Liver (tissue), 3 donors: ENCODE measurements around the gene DIDO1.

Source experiments
- CTCF ChIP-seq: fragments of 150-350 bp; IDR thresholded peaks from 2 replicates; pipeline ENCODE4 v1.5.1; 2017; ENCODE audit warnings: improper control_type of control experiment, low read depth, low read length; ENCODE audit not compliant: missing input control
- GABPA ChIP-seq, 2 donors: IDR thresholded peaks in 1 of 2; conservative IDR thresholded peaks in 1 of 2; 2 replicates each; pipeline ENCODE4 v1.6.1; 2016; ENCODE audit warnings: antibody characterized with exemption in 2 of 2, mild to moderate bottlenecking in 1 of 2, moderate library complexity in 1 of 2
- MAX ChIP-seq: IDR thresholded peaks from 2 replicates; pipeline ENCODE4 v1.6.1; 2016; ENCODE audit warnings: antibody characterized with exemption
- RAD21 ChIP-seq, 2 donors: IDR thresholded peaks; 2 replicates each; pipeline ENCODE4 v1.6.1; 2016; ENCODE audit warnings: antibody characterized with exemption in 2 of 2, mild to moderate bottlenecking in 2 of 2
- TAF1 ChIP-seq: conservative IDR thresholded peaks from 2 replicates; pipeline ENCODE4 v1.6.1; 2016; ENCODE audit warnings: antibody characterized with exemption, mild to moderate bottlenecking
- YY1 ChIP-seq: IDR thresholded peaks from 2 replicates; pipeline ENCODE4 v1.6.1; 2016; ENCODE audit warnings: antibody characterized with exemption, mild to moderate bottlenecking
- ZBTB33 ChIP-seq: IDR thresholded peaks from 2 replicates; pipeline ENCODE4 v1.6.1; 2016; ENCODE audit warnings: antibody characterized with exemption
- donor health status: healthy.
- donor health status: healthy.

GRCh38 chr20:62943396-62943795 lies 17.1 kb upstream of the DIDO1 start:
- TF ChIP-seq CTCF, result no peak
- TF ChIP-seq RAD21 (IDR thresholded peaks at IDR 0.05), result no peak
- no peak for TF ChIP-seq YY1
- TF ChIP-seq ZBTB33, result no peak
- no peak for TF ChIP-seq TAF1
- TF ChIP-seq GABPA (IDR thresholded peaks at IDR 0.05 in 1 of 2, conservative IDR thresholded peaks at IDR 0.05 in 1 of 2), result no peak
- TF ChIP-seq MAX, result no peak
